GM19025 (cell line): ENCODE measurements around the gene ROBO1.
"Not testable (repeated sequence)": the region's sequence is repeated elsewhere in the genome, so short reads cannot be mapped to it uniquely, and the experiment has no call there.

ENCODE experiments used
- ATAC-seq: cut with Tn5 transposase; IDR thresholded peaks from one replicate; pipeline ENCODE4 v1.9.1; 2021; ENCODE audit warnings: mild to moderate bottlenecking, low read depth, moderate library complexity; ENCODE audit not compliant: unreplicated experiment

ROBO1 gene

GRCh38 chr3:79767905-79768267 is at the start of gene ROBO1:
ROBO1 (minus strand) TSS chr3:79767998.
- ATAC-seq: no peak

- ATAC-seq: no peak
Measured at GRCh38 chr3:79817224-79817623, 49.4 kb upstream of the ROBO1 start.

- no peak for ATAC-seq
Measured at GRCh38 chr3:79815478-79815877, 47.7 kb upstream of the ROBO1 start.

GRCh38 chr3:79810581-79810980 is 42.8 kb upstream of the ROBO1 start:
- ATAC-seq: no peak

- ATAC-seq: no peak
Measured at GRCh38 chr3:79810092-79810491, 42.3 kb upstream of the ROBO1 start.

- ATAC-seq: no peak
Measured at GRCh38 chr3:79809106-79809505, 41.3 kb upstream of the ROBO1 start.

GRCh38 chr3:79808515-79808914 is 40.7 kb upstream of the ROBO1 start:
- no peak for ATAC-seq

- ATAC-seq: not testable (repeated sequence)
Measured at GRCh38 chr3:79790177-79790576, 22.4 kb upstream of the ROBO1 start.

- ATAC-seq: no peak
Measured at GRCh38 chr3:79773291-79773690, 5.5 kb upstream of the ROBO1 start.

GRCh38 chr3:79769229-79769628 is 1.4 kb upstream of the ROBO1 start:
- no peak for ATAC-seq

GRCh38 chr3:79767194-79767904 is 449 bp downstream of the ROBO1 start:
- no peak for ATAC-seq

GRCh38 chr3:79766496-79767193 is 1.2 kb downstream of the ROBO1 start:
- ATAC-seq: no peak

GRCh38 chr3:79765911-79766310 is 1.9 kb downstream of the ROBO1 start:
- ATAC-seq: no peak

GRCh38 chr3:79761441-79761840 is 6.4 kb downstream of the ROBO1 start:
- no peak for ATAC-seq

GRCh38 chr3:79751703-79752102 is 16.1 kb downstream of the ROBO1 start:
- no peak for ATAC-seq

GRCh38 chr3:79737530-79737929 is 30.3 kb downstream of the ROBO1 start:
- ATAC-seq: no peak

- ATAC-seq: no peak
Measured at GRCh38 chr3:79729096-79729495, 38.7 kb downstream of the ROBO1 start.

- ATAC-seq: no peak
Measured at GRCh38 chr3:79726786-79727185, 41.0 kb downstream of the ROBO1 start.

GRCh38 chr3:79724206-79724605 is 43.6 kb downstream of the ROBO1 start:
- ATAC-seq: no peak

GRCh38 chr3:79690072-79690471 is 77.7 kb downstream of the ROBO1 start:
- no peak for ATAC-seq

- ATAC-seq: no peak
Measured at GRCh38 chr3:79685108-79685507, 82.7 kb downstream of the ROBO1 start.

- ATAC-seq: no peak
Measured at GRCh38 chr3:79684041-79684440, 83.8 kb downstream of the ROBO1 start.
